A549 (cell line): ENCODE data around the gene KIRREL2. TPM values are rescaled to one million over a fixed set of nuclear protein-coding genes. Genes with fewer than 3 reads are reported as not detected.

Experiments
- ATAC-seq, 2 experiments: fragments of 200-7000 bp in 1 of 2; fragments of >200 bp in 1 of 2; cut with Nextera tagmentation in 1 of 2; cut with Tn5 transposase in 1 of 2; 3 replicates each; pipeline versions ENCODE4 v1.8.0 to v1.9.1; 2018 to 2020; ENCODE audit warnings: mild to moderate bottlenecking in 1 of 2, moderate library complexity in 1 of 2
- CTCF ChIA-PET: fragments of 300-600 bp; sonication (Branson Sonifier 250); formaldehyde crosslinking; extraction: SDS; loops from one replicate; lab custom pipeline; 2021; ENCODE audit warnings: antibody characterized with exemption, inconsistent platforms; lab: Yijun Ruan, JAX
- POLR2A ChIA-PET: fragments of 350-600 bp; formaldehyde crosslinking; extraction: SDS; loops from one replicate; lab custom pipeline; 2021; ENCODE audit warnings: antibody characterized with exemption, inconsistent platforms; lab: Yijun Ruan, JAX
- DNase-seq, 2 experiments: peaks; one replicate each; pipeline versions ENCODE4 v3.0.0 to v3.0.0-alpha.2; 2011 to 2016; ENCODE audit warnings: low read depth in 1 of 2, low spot score in 1 of 2
- FAIRE-seq: peaks from 2 replicates; lab custom pipeline; 2011; peaks lifted over from hg19 to GRCh38; lab: Jason Lieb, UNC
- H3K27ac ChIP-seq, 2 experiments: fragments of >200 bp; sonication (Bioruptor Twin); formaldehyde crosslinking; 3 replicates each; pipeline ENCODE4 v1.5.1; 2016 to 2017
- H3K4me1 ChIP-seq: fragments of >200 bp; sonication (Bioruptor Twin); formaldehyde crosslinking; 3 replicates; pipeline ENCODE4 v1.6.1; 2016
- H3K4me2 ChIP-seq: fragments of >200 bp; sonication (Bioruptor Twin); formaldehyde crosslinking; 3 replicates; pipeline ENCODE4 v1.6.1; 2016
- H3K4me3 ChIP-seq: fragments of >200 bp; sonication (Bioruptor Twin); formaldehyde crosslinking; 3 replicates; pipeline ENCODE4 v1.5.1; 2016
- H3K9me3 ChIP-seq: fragments of >200 bp; sonication (Bioruptor Twin); formaldehyde crosslinking; 3 replicates; pipeline ENCODE4 v1.6.1; 2016
- BHLHE40 ChIP-seq: IDR thresholded peaks from 2 replicates; pipeline ENCODE4 v1.6.1; 2012; ENCODE audit warnings: low read depth, low read length, inconsistent platforms
- CBX8 ChIP-seq: fragments of 200-600 bp; sonication (generic); IDR thresholded peaks from 2 replicates; pipeline ENCODE4 v1.6.1; 2016
- CEBPB ChIP-seq, 2 experiments: fragments of >200 bp in 1 of 2; sonication (Bioruptor Twin) in 1 of 2; formaldehyde crosslinking in 1 of 2; IDR thresholded peaks; 2 replicates each; pipeline ENCODE4 v1.6.1; 2012 to 2016
- ESRRA ChIP-seq: fragments of 150-350 bp; IDR thresholded peaks from 2 replicates; pipeline ENCODE4 v1.6.1; 2014; ENCODE audit warnings: mild to moderate bottlenecking, low read length, borderline replicate concordance
- JUNB ChIP-seq: fragments of >200 bp; sonication (Bioruptor Twin); formaldehyde crosslinking; IDR thresholded peaks from 2 replicates; pipeline ENCODE4 v1.6.1; 2016
- KDM5A ChIP-seq: fragments of 200-600 bp; sonication (generic); IDR thresholded peaks from 2 replicates; pipeline ENCODE4 v1.6.1; 2016; ENCODE audit warnings: antibody characterized with exemption, mild to moderate bottlenecking
- MYC ChIP-seq: IDR thresholded peaks from 2 replicates; pipeline ENCODE4 v1.6.1; 2012; ENCODE audit warnings: mild to moderate bottlenecking, inconsistent platforms, low read length, improper control_type of control experiment, borderline replicate concordance
- RAD21 ChIP-seq, 2 experiments: fragments of >200 bp in 1 of 2; sonication (Bioruptor Twin) in 1 of 2; formaldehyde crosslinking in 1 of 2; IDR thresholded peaks in 1 of 2; conservative IDR thresholded peaks in 1 of 2; 2 replicates in 1 of 2; 3 replicates in 1 of 2; pipeline ENCODE4 v1.6.1; 2012 to 2018; ENCODE audit warnings: inconsistent platforms in 1 of 2
- RFX5 ChIP-seq: fragments of 450-650 bp; IDR thresholded peaks from 2 replicates; pipeline ENCODE4 v1.7.1; 2014; ENCODE audit warnings: antibody characterized with exemption, mild to moderate bottlenecking, moderate library complexity
- RNF2 ChIP-seq: fragments of 200-600 bp; sonication (generic); IDR thresholded peaks from 2 replicates; pipeline ENCODE4 v1.6.1; 2016; ENCODE audit warnings: low read depth, mild to moderate bottlenecking, antibody characterized with exemption, moderate library complexity, borderline replicate concordance
- ZC3H11A ChIP-seq: fragments of 450-650 bp; IDR thresholded peaks from 2 replicates; pipeline ENCODE4 v1.6.1; 2014; ENCODE audit warnings: antibody characterized with exemption, mild to moderate bottlenecking
- ZNF302 ChIP-seq: fragments of 250-450 bp; sonication (Bioruptor Pico); IDR thresholded peaks from 2 replicates; pipeline ENCODE4 v1.9.0; 2021; ENCODE audit warnings: inconsistent platforms, mild to moderate bottlenecking, moderate library complexity
- WGBS: methylation state at CpG from one replicate; pipeline ENCODE4 v1.1.6; 2017; ENCODE audit errors: missing lambda C conversion rate; 5-methylcytosine and 5-hydroxymethylcytosine counted together
- polyA plus RNA-seq, 4 experiments: library from polyadenylated mRNA; depleted of rRNA in 3 of 4; stranded (reverse); fragments of >200 nt; fragmentation: RNase III in 1 of 4; extraction: RNeasy Plus Mini Kit Qiagen cat#74134 plus additional on column Dnase treatment in 1 of 4; gene quantifications; 2 replicates in 3 of 4; 3 replicates in 1 of 4; pipeline ENCODE4 v1.2.3, GENCODE V29; 2011 to 2017
- TF ChIP-seq, protein P1 (sequence below): fragments of 200-600 bp; sonication (generic); IDR thresholded peaks from 2 replicates; pipeline ENCODE4 v1.6.1; 2016; ENCODE audit warnings: antibody characterized with exemption, mild to moderate bottlenecking, moderate library complexity
- TF ChIP-seq, protein P2 (sequence below): IDR thresholded peaks from 2 replicates; pipeline ENCODE4 v1.6.1; 2012

KIRREL2 gene
- polyA plus RNA-seq, 2 of the 4 experiments (the other 2 are of a cell fraction), result 0.26 to 0.54 TPM

DNA sequence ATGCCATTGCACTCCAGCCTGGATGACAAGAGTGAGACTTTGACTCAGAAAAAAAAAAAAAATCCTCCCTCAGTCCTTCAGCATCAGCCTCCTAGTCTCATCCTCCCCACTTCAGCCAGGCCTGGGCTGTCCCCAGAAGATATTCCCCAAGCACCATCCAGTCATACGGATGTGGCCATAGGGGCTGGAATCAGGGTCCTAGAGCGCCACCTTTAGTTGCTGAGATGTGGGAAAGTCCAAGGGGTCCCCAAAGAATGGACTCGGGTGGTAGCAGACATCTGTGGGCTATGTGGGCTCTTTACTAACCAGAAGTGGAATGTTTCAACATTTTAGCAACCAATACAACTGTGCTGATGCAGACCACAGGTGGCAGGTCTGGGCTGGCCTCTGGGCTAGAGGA is 54.5 kb downstream of the KIRREL2 start:
- CTCF ChIA-PET, result interaction anchor here (0.7 to 5.0 kb wide), 3 partner anchors 22 to 174 kb away, joined by 3 to 32 read pairs (median 4); no protein-coding TSS in a partner anchor
- TF ChIP-seq RAD21 (conservative IDR thresholded peaks at IDR 0.05 in 1 of 2, IDR thresholded peaks at IDR 0.05 in 1 of 2) (peak in 1 of 2 experiments; percentile 49; a peak in 2 of 5 replicates), KDM5A (no peak), RNF2 (no peak), ZC3H11A (no peak), CEBPB (IDR thresholded peaks at IDR 0.05) (no peak)
- TF ChIP-seq, protein P1, sequence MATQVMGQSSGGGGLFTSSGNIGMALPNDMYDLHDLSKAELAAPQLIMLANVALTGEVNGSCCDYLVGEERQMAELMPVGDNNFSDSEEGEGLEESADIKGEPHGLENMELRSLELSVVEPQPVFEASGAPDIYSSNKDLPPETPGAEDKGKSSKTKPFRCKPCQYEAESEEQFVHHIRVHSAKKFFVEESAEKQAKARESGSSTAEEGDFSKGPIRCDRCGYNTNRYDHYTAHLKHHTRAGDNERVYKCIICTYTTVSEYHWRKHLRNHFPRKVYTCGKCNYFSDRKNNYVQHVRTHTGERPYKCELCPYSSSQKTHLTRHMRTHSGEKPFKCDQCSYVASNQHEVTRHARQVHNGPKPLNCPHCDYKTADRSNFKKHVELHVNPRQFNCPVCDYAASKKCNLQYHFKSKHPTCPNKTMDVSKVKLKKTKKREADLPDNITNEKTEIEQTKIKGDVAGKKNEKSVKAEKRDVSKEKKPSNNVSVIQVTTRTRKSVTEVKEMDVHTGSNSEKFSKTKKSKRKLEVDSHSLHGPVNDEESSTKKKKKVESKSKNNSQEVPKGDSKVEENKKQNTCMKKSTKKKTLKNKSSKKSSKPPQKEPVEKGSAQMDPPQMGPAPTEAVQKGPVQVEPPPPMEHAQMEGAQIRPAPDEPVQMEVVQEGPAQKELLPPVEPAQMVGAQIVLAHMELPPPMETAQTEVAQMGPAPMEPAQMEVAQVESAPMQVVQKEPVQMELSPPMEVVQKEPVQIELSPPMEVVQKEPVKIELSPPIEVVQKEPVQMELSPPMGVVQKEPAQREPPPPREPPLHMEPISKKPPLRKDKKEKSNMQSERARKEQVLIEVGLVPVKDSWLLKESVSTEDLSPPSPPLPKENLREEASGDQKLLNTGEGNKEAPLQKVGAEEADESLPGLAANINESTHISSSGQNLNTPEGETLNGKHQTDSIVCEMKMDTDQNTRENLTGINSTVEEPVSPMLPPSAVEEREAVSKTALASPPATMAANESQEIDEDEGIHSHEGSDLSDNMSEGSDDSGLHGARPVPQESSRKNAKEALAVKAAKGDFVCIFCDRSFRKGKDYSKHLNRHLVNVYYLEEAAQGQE, result no peak
- TF ChIP-seq, all 56 proteins: peak for 1
- WGBS, result 68% methylated on average over 3 of the region's 3 CpGs
- DNase-seq, result no peak
- Histone ChIP-seq H3K4me1 (peaks cover 8% of the 10 kb centered on the region; the same call in 2 of the 3 replicates), H3K27ac (no peak overlapping the region), H3K4me3 (no peak overlapping the region), H3K4me2 (no peak overlapping the region), H3K9me3 (no peaks in the 10 kb centered on the region)
- FAIRE-seq, result no peak
- POLR2A ChIA-PET, result interaction anchor here (1.7 kb wide), 1 partner anchor 20 kb away, joined by 5 read pairs; no protein-coding TSS in a partner anchor
- ATAC-seq, result peak in 1 of 2 experiments; percentile 49; a peak in 3 of 6 replicates

DNA sequence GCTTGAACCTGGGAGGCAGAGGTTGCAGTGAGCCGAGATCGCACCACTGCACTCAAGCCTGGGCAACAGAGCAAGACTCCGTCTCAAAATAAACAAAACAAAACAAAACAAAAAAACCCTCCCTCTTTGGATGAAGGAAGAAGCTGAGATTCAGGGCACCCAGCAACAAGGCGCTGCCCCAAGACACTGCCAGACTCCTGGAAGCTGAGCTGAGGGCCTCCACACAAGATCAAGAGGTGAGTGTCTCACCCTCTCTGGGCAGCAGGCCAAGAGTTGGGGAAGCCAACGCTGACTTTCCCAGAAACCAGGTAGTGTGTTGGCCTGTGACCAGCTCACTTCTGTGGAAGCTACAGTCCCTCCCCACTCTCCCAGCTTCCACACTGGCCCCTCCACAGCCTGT is 55.1 kb downstream of the KIRREL2 start:
- FAIRE-seq, result no peak
- WGBS, result 54% methylated on average over 5 of the region's 5 CpGs
- TF ChIP-seq RFX5, result no peak
- TF ChIP-seq BHLHE40, result no peak
- TF ChIP-seq KDM5A, result no peak
- TF ChIP-seq CBX8, result no peak
- TF ChIP-seq RNF2, result no peak
- TF ChIP-seq ESRRA, result no peak
- no peak for TF ChIP-seq MYC
- no peak for TF ChIP-seq ZNF302 (CRISPR knock-in tag)
- no peak for TF ChIP-seq JUNB
- TF ChIP-seq, protein P1, result no peak
- TF ChIP-seq, protein P2, sequence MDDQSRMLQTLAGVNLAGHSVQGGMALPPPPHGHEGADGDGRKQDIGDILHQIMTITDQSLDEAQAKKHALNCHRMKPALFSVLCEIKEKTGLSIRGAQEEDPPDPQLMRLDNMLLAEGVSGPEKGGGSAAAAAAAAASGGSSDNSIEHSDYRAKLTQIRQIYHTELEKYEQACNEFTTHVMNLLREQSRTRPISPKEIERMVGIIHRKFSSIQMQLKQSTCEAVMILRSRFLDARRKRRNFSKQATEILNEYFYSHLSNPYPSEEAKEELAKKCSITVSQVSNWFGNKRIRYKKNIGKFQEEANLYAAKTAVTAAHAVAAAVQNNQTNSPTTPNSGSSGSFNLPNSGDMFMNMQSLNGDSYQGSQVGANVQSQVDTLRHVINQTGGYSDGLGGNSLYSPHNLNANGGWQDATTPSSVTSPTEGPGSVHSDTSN, result no peak
- TF ChIP-seq, all 56 proteins: peak for 0
- ChIA-PET POLR2A (interaction anchor here (1.7 kb wide), 1 partner anchor 19 kb away, joined by 5 read pairs; no protein-coding TSS in a partner anchor), CTCF (interaction anchor here (0.6 to 5.0 kb wide), 8 partner anchors 15 to 40 kb away, joined by 3 to 32 read pairs (median 4); no protein-coding TSS in a partner anchor)
- H3K4me3 ChIP-seq, result no peak overlapping the region
- peaks cover 3% of the 10 kb centered on the region; the same call in 2 of the 3 replicates for H3K4me1 ChIP-seq
- no peaks in the 10 kb centered on the region for H3K9me3 ChIP-seq
- ATAC-seq (peak; percentile 43 to 44; a peak in 5 of 6 replicates), DNase-seq (peak in 1 of 2 experiments; percentile 59)
- no peak overlapping the region for H3K27ac ChIP-seq
- H3K4me2 ChIP-seq, result no peak overlapping the region
